Neural progenitor cell (in vitro differentiated cells): ENCODE measurements around the gene DNMT3B. TPM values are rescaled to one million over a fixed set of nuclear protein-coding genes. Genes with fewer than 3 reads are reported as not detected.

Experiments
- DNase-seq: peaks from one replicate; pipeline ENCODE4 v3.0.0-alpha.2; 2016; ENCODE audit warnings: low spot score
- H2AFZ ChIP-seq: fragments of 200-600 bp; sonication (generic); replicated peaks from 2 replicates; pipeline ENCODE4 v1.6.1; 2016; ENCODE audit warnings: antibody characterized with exemption
- H3F3A ChIP-seq: fragments of 200-600 bp; sonication (generic); 2 replicates; pipeline ENCODE4 v1.6.1; 2016; ENCODE audit warnings: antibody characterized with exemption, low read depth
- H3K27ac ChIP-seq: fragments of 200-600 bp; sonication (generic); 2 replicates; pipeline ENCODE4 v1.5.1; 2016; ENCODE audit warnings: mild to moderate bottlenecking
- H3K27me3 ChIP-seq: fragments of 200-600 bp; sonication (generic); 2 replicates; pipeline ENCODE4 v1.6.1; 2016; ENCODE audit warnings: mild to moderate bottlenecking, moderate library complexity
- H3K36me3 ChIP-seq: fragments of 200-600 bp; sonication (generic); 2 replicates; pipeline ENCODE4 v1.5.1; 2016
- H3K4me1 ChIP-seq: fragments of 200-600 bp; sonication (generic); 2 replicates; pipeline ENCODE4 v1.6.1; 2016; ENCODE audit warnings: mixed run types
- H3K4me2 ChIP-seq: fragments of 200-600 bp; sonication (generic); 2 replicates; pipeline ENCODE4 v1.6.1; 2016
- H3K4me3 ChIP-seq: fragments of 200-600 bp; sonication (generic); 2 replicates; pipeline ENCODE4 v1.5.1; 2016
- H3K79me2 ChIP-seq: fragments of 200-600 bp; sonication (generic); 2 replicates; pipeline ENCODE4 v1.6.1; 2016; ENCODE audit warnings: low read depth
- H3K9ac ChIP-seq: fragments of 200-600 bp; sonication (generic); 2 replicates; pipeline ENCODE4 v1.6.1; 2016
- H3K9me3 ChIP-seq: fragments of 200-600 bp; sonication (generic); 2 replicates; pipeline ENCODE4 v1.5.1; 2016; ENCODE audit warnings: low read depth
- H4K20me1 ChIP-seq: fragments of 200-600 bp; sonication (generic); 2 replicates; pipeline ENCODE4 v1.6.1; 2016; ENCODE audit warnings: low read depth
- H3K27ac Mint-ChIP-seq: 3 replicates; pipeline ENCODE4 v1.8.0; 2021; ENCODE audit warnings: mixed read lengths
- H3K27me3 Mint-ChIP-seq: 2 replicates; pipeline ENCODE4 v1.8.0; 2022; ENCODE audit warnings: low read depth, mild to moderate bottlenecking, inconsistent platforms, moderate library complexity, mixed read lengths; ENCODE audit not compliant: insufficient read depth
- H3K36me3 Mint-ChIP-seq: 3 replicates; pipeline ENCODE4 v1.8.0; 2021; ENCODE audit warnings: mixed read lengths
- H3K4me1 Mint-ChIP-seq: 3 replicates; pipeline ENCODE4 v1.8.0; 2021; ENCODE audit warnings: mixed read lengths
- H3K4me3 Mint-ChIP-seq: 3 replicates; pipeline ENCODE4 v1.8.0; 2021; ENCODE audit warnings: mild to moderate bottlenecking, moderate library complexity, mixed read lengths
- H3K9me3 Mint-ChIP-seq: 3 replicates; pipeline ENCODE4 v1.8.0; 2020; ENCODE audit warnings: mixed read lengths
- EZH2 ChIP-seq: fragments of 200-600 bp; sonication (generic); IDR thresholded peaks from 2 replicates; pipeline ENCODE4 v1.6.1; 2017; ENCODE audit warnings: antibody characterized with exemption, mild to moderate bottlenecking, moderate library complexity
- EZH2phosphoT487 ChIP-seq: fragments of 200-600 bp; sonication (generic); IDR thresholded peaks from 2 replicates; pipeline ENCODE4 v1.6.1; 2017; ENCODE audit warnings: antibody characterized with exemption
- total RNA-seq: library from RNA; depleted of rRNA; stranded (reverse); fragments of >200 nt; gene quantifications from 2 replicates; pipeline ENCODE4 v1.2.3, GENCODE V29; 2015; ENCODE audit warnings: low replicate concordance
- TF ChIP-seq, protein P1 (sequence below): fragments of 200-600 bp; sonication (generic); IDR thresholded peaks from 2 replicates; pipeline ENCODE4 v1.5.1; 2017; ENCODE audit warnings: antibody characterized with exemption, mild to moderate bottlenecking

Gene DNMT3B
- total RNA-seq, 1 donor from 2014 or later = 114 TPM

DNA sequence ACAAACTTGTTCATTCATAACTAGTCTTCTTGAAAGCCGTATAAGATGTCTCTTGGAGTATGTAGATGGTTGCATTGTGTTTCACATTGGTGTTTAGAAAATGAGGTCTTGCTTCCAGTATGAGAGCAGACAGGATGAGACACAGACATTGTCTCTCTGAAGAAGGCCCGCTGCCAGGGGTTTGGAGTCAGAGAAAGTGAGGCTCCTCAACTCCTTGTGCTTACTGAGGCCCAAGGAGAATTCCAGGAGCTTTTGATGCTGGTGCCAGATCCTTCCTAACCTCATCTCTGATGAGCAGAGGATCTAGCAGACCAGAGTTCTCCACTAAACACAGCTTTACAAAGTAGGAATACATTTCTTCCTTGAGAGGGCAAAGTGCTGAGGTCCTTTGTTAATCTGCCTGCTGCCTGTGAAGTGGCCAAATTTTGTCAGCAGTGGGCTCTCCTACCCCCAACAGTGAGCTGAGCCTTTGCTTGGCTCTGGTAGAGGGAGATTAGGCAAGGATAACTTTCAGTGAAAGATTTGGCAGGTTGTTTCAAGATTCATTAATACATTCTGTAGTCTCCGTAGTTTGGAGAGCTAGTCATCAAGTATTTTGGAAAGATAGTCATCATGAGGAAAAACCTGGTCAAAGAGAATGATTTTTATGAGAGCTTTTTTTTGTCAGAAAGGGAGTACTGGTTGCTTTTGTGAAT is 67.3 kb downstream of the DNMT3B start:
- peaks cover 66% of the 10 kb centered on the region for H4K20me1 ChIP-seq
- peaks cover 11% of the 10 kb centered on the region for H3F3A ChIP-seq
- H3K9ac ChIP-seq = no peak overlapping the region
- TF ChIP-seq, protein P1, sequence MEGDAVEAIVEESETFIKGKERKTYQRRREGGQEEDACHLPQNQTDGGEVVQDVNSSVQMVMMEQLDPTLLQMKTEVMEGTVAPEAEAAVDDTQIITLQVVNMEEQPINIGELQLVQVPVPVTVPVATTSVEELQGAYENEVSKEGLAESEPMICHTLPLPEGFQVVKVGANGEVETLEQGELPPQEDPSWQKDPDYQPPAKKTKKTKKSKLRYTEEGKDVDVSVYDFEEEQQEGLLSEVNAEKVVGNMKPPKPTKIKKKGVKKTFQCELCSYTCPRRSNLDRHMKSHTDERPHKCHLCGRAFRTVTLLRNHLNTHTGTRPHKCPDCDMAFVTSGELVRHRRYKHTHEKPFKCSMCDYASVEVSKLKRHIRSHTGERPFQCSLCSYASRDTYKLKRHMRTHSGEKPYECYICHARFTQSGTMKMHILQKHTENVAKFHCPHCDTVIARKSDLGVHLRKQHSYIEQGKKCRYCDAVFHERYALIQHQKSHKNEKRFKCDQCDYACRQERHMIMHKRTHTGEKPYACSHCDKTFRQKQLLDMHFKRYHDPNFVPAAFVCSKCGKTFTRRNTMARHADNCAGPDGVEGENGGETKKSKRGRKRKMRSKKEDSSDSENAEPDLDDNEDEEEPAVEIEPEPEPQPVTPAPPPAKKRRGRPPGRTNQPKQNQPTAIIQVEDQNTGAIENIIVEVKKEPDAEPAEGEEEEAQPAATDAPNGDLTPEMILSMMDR = no peak
- no peak for TF ChIP-seq EZH2
- no peak for TF ChIP-seq EZH2phosphoT487
- Mint-ChIP-seq H3K27me3 (no peaks in the 10 kb centered on the region), H3K4me1 (peaks cover 17% of the 10 kb centered on the region), H3K36me3 (peaks cover 18% of the 10 kb centered on the region), H3K4me3 (no peak overlapping the region), H3K9me3 (no peaks in the 10 kb centered on the region), H3K27ac (no peak overlapping the region)
- no peak overlapping the region for H3K4me3 ChIP-seq
- peaks cover 7% of the 10 kb centered on the region for H3K4me1 ChIP-seq
- H3K36me3 ChIP-seq = peaks cover 10% of the 10 kb centered on the region
- no peaks in the 10 kb centered on the region for H3K9me3 ChIP-seq
- H2AFZ ChIP-seq = no peak overlapping the region
- no peak overlapping the region for H3K4me2 ChIP-seq
- H3K79me2 ChIP-seq = peaks cover 100% of the 10 kb centered on the region
- no peak for DNase-seq
- H3K27ac ChIP-seq = no peak overlapping the region
- H3K27me3 ChIP-seq = no peaks in the 10 kb centered on the region

- Mint-ChIP-seq H3K27me3 (no peaks in the 10 kb centered on the region), H3K36me3 (peaks cover 19% of the 10 kb centered on the region), H3K4me3 (no peak overlapping the region), H3K4me1 (peaks cover 17% of the 10 kb centered on the region), H3K9me3 (no peaks in the 10 kb centered on the region), H3K27ac (peak overlapping the region; percentile 35)
- no peaks in the 10 kb centered on the region for H3K27me3 ChIP-seq
- H3F3A ChIP-seq = peaks cover 11% of the 10 kb centered on the region
- no peak overlapping the region for H3K9ac ChIP-seq
- no peaks in the 10 kb centered on the region for H3K9me3 ChIP-seq
- no peak overlapping the region for H3K27ac ChIP-seq
- no peak overlapping the region for H2AFZ ChIP-seq
- H3K79me2 ChIP-seq = peaks cover 99% of the 10 kb centered on the region
- no peak for DNase-seq
- no peak for TF ChIP-seq EZH2
- TF ChIP-seq, protein P1 = no peak
- no peak for TF ChIP-seq EZH2phosphoT487
- H3K4me2 ChIP-seq = no peak overlapping the region
- H3K36me3 ChIP-seq = peaks cover 14% of the 10 kb centered on the region
- peaks cover 63% of the 10 kb centered on the region for H4K20me1 ChIP-seq
- no peak overlapping the region for H3K4me3 ChIP-seq
- peaks cover 7% of the 10 kb centered on the region for H3K4me1 ChIP-seq
Measured at GRCh38 chr20:32830437-32830836, 68.3 kb downstream of the DNMT3B start.

DNA sequence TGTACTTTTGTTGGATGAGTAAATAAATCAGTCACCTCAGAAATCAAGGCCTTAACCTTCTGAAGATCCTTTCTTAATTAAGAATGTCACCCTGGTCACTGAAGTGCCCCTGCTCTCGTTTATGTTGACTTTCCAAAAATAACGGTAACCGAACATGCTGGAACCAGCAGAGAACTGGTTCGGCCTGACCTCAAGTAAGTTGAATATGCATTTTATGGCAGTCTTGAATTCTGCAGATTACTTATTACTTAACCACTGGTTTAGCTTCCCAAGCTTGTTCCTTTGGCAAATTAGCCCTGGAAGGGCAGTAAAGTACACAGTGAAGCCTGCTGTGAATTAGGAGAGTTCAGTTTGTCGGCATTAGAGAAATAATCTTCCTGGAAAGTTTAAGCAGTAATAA is 69.8 kb downstream of the DNMT3B start:
- no peak for DNase-seq
- Histone ChIP-seq H4K20me1 (peaks cover 72% of the 10 kb centered on the region), H3K27me3 (no peaks in the 10 kb centered on the region), H3K9me3 (no peaks in the 10 kb centered on the region), H3K4me3 (no peak overlapping the region), H3K79me2 (peaks cover 92% of the 10 kb centered on the region), H2AFZ (no peak overlapping the region), H3K27ac (no peak overlapping the region), H3K4me2 (no peak overlapping the region), H3F3A (peaks cover 11% of the 10 kb centered on the region), H3K4me1 (peaks cover 7% of the 10 kb centered on the region), H3K36me3 (peaks cover 14% of the 10 kb centered on the region), H3K9ac (no peak overlapping the region)
- Mint-ChIP-seq H3K4me3 (no peak overlapping the region), H3K36me3 (peaks cover 21% of the 10 kb centered on the region), H3K4me1 (peaks cover 17% of the 10 kb centered on the region), H3K27me3 (no peaks in the 10 kb centered on the region), H3K9me3 (no peaks in the 10 kb centered on the region), H3K27ac (no peak overlapping the region)
- TF ChIP-seq EZH2 (no peak), EZH2phosphoT487 (no peak)
- TF ChIP-seq, protein P1 = no peak
